KMS-11 (cell line): ENCODE measurements around the gene ADGRD1.

ENCODE experiments used
- H2AFZ ChIP-seq: fragments of 200-600 bp; sonication (generic); 2 replicates; pipeline ENCODE4 v1.6.1; 2016; ENCODE audit warnings: antibody characterized with exemption, mixed run types, low read depth
- H3K27ac ChIP-seq: fragments of 200-600 bp; sonication (generic); 2 replicates; pipeline ENCODE4 v1.6.1; 2016; ENCODE audit warnings: mild to moderate bottlenecking, mixed run types
- H3K27me3 ChIP-seq: fragments of 200-600 bp; sonication (generic); 2 replicates; pipeline ENCODE4 v1.6.1; 2017; ENCODE audit warnings: mild to moderate bottlenecking, low read depth, mixed run types, moderate library complexity; ENCODE audit not compliant: insufficient read depth
- H3K36me3 ChIP-seq: fragments of 200-600 bp; sonication (generic); 2 replicates; pipeline ENCODE4 v1.6.1; 2017; ENCODE audit warnings: mild to moderate bottlenecking, mixed run types; ENCODE audit not compliant: insufficient read depth
- H3K4me1 ChIP-seq: fragments of 200-600 bp; sonication (generic); 2 replicates; pipeline ENCODE4 v1.6.1; 2016; ENCODE audit warnings: mild to moderate bottlenecking, low read depth, mixed run types; ENCODE audit not compliant: poor library complexity, severe bottlenecking
- H3K4me2 ChIP-seq: fragments of 200-600 bp; sonication (generic); 2 replicates; pipeline ENCODE4 v1.7.0; 2016; ENCODE audit warnings: mild to moderate bottlenecking, mixed run types
- H3K4me3 ChIP-seq: fragments of 200-600 bp; sonication (generic); IDR thresholded peaks from 2 replicates; pipeline ENCODE4 v1.6.1; 2017; ENCODE audit warnings: low read depth, low read length, mixed read lengths; ENCODE audit not compliant: insufficient read depth
- H3K79me2 ChIP-seq: fragments of 200-600 bp; sonication (generic); 2 replicates; pipeline ENCODE4 v1.6.1; 2016; ENCODE audit warnings: low read depth, mixed run types; ENCODE audit not compliant: insufficient read depth
- H3K9ac ChIP-seq: fragments of 200-600 bp; sonication (generic); 2 replicates; pipeline ENCODE4 v1.6.1; 2016; ENCODE audit warnings: mild to moderate bottlenecking, mixed run types
- H4K20me1 ChIP-seq: fragments of 200-600 bp; sonication (generic); 2 replicates; pipeline ENCODE4 v1.6.1; 2016; ENCODE audit warnings: mild to moderate bottlenecking, mixed run types; ENCODE audit not compliant: insufficient read depth
- TF ChIP-seq, protein P1 (sequence below): fragments of 200-600 bp; sonication (generic); conservative IDR thresholded peaks from 2 replicates; pipeline ENCODE4 v1.6.1; 2017; ENCODE audit warnings: low read depth, mild to moderate bottlenecking, antibody characterized with exemption, low read length, moderate library complexity, mixed read lengths

ADGRD1 gene

DNA sequence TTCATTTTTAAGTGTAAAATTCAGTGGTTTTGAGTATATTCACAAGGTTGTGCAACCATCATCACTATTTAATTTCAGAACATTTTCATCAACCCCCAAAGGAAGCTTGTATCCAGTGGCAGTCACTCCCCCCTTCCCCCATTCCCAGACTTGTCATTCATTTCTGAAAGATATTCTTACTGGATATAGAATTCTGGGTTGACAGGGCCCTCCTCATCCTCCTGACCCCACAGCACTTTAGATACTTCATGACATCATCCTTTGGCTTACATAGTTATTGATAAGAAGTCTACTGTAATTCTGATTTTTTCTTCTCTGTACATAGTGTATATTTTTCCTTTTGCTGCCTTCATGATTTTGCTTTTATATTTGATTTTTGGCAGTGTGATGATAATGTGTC is 8.8 kb upstream of the ADGRD1 start:
- Histone ChIP-seq H3K4me1 (no peaks in the 10 kb centered on the region), H3K36me3 (no peaks in the 10 kb centered on the region), H3K9ac (no peak overlapping the region), H3K27me3 (no peaks in the 10 kb centered on the region), H3K4me2 (no peak overlapping the region), H3K79me2 (no peaks in the 10 kb centered on the region), H4K20me1 (no peaks in the 10 kb centered on the region), H3K27ac (no peak overlapping the region), H3K4me3 (no peak overlapping the region), H2AFZ (no peak overlapping the region)
- TF ChIP-seq, protein P1, sequence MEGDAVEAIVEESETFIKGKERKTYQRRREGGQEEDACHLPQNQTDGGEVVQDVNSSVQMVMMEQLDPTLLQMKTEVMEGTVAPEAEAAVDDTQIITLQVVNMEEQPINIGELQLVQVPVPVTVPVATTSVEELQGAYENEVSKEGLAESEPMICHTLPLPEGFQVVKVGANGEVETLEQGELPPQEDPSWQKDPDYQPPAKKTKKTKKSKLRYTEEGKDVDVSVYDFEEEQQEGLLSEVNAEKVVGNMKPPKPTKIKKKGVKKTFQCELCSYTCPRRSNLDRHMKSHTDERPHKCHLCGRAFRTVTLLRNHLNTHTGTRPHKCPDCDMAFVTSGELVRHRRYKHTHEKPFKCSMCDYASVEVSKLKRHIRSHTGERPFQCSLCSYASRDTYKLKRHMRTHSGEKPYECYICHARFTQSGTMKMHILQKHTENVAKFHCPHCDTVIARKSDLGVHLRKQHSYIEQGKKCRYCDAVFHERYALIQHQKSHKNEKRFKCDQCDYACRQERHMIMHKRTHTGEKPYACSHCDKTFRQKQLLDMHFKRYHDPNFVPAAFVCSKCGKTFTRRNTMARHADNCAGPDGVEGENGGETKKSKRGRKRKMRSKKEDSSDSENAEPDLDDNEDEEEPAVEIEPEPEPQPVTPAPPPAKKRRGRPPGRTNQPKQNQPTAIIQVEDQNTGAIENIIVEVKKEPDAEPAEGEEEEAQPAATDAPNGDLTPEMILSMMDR, result no peak

DNA sequence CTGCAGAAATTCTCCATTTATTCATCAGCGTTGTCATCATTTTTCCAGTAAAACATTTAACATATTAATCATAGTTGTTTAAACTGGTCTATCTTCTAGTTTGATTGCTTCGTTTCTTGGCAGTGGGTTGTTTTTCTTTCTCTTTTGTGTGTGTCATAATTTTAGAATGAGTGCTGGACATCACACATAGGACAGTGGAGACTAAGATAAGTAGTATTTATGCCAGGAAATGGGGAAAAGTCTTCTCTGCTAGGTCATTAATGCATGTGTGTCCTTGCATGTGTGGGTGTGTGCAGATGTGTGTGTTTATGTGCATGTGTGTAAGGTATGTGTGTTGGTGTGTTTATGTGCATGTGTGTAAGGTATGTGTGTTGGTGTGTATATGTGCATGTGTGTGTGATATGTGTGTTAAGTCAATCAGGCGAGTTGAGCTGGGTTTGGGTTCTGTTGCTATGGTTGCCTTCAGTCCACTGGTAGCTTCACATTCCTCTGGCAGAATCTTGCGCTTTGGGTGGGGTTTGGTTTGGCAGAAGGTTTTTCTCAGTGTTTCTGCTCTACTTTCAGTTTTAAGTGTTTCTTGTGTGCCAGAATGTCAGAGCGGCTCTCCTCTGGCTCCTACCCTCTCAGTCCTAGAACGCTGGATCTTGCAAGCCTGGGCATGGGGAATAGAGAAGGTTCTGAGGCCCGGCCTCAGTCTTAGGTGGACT is 7.8 kb upstream of the ADGRD1 start:
- TF ChIP-seq, protein P1, result no peak
- H3K9ac ChIP-seq, result no peak overlapping the region
- H3K4me3 ChIP-seq, result no peak overlapping the region
- H3K79me2 ChIP-seq, result no peaks in the 10 kb centered on the region
- H3K27ac ChIP-seq, result no peak overlapping the region
- no peaks in the 10 kb centered on the region for H3K36me3 ChIP-seq
- H4K20me1 ChIP-seq, result no peaks in the 10 kb centered on the region
- H3K4me2 ChIP-seq, result no peak overlapping the region
- H2AFZ ChIP-seq, result no peak overlapping the region
- no peaks in the 10 kb centered on the region for H3K27me3 ChIP-seq
- no peaks in the 10 kb centered on the region for H3K4me1 ChIP-seq

DNA sequence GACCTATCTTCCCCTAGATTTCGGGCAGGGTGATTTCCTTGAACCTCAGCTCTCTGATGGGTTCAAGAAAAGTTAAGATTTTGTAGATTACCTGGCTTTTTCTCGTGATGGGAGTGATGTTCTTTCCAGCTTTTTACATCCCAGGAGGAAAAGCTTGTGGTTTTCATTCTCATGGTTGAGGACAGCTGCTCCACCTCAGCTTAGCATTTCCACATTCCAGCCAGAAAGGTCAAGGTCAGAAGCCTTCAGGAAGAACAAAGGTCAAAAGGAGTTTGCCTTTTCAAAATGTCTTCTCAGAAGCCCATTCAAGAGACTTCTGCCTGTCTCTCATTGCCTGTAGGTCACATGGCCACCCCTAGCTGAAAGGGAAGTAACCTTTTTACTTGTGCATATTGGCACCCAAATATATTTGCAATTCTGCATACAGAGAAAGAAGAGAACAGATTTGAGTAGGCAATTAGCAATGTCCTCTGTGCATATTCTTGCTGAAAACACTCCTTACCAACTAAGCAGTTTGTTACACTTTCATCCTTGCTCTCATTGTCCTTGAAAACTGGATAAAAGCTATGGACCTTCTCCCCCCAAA is 6.6 kb upstream of the ADGRD1 start:
- no peak overlapping the region for H3K4me3 ChIP-seq
- H2AFZ ChIP-seq, result no peak overlapping the region

DNA sequence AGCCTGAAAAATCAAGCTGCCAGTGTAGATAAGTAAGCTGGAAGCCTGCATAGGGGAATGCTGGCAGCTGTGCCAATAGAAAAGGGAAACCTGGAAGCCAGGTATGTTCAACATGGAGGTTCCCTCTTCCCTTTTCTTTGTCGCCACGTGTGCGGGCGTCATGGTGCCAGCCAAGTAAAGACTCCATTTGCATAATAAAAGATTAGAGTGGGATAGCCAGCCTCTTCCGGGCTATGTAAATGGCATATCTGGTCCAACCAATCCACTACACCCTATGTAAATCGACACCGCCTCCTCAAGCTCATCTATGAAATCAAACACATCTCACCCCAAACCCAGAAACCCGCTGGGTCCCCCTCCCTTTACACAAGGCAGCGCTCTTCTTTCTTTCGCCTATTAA is 5.6 kb upstream of the ADGRD1 start:
- TF ChIP-seq, protein P1, result no peak
- H2AFZ ChIP-seq, result no peak overlapping the region
- no peaks in the 10 kb centered on the region for H4K20me1 ChIP-seq
- H3K9ac ChIP-seq, result no peak overlapping the region
- no peaks in the 10 kb centered on the region for H3K36me3 ChIP-seq
- H3K4me1 ChIP-seq, result no peaks in the 10 kb centered on the region
- no peak overlapping the region for H3K4me3 ChIP-seq
- H3K79me2 ChIP-seq, result no peaks in the 10 kb centered on the region
- H3K27me3 ChIP-seq, result no peaks in the 10 kb centered on the region
- H3K4me2 ChIP-seq, result no peak overlapping the region
- H3K27ac ChIP-seq, result no peak overlapping the region

More for the DNA sequence above, 6.6 kb upstream of the ADGRD1 start:
- TF ChIP-seq, protein P1, result no peak
- Histone ChIP-seq H3K27me3 (no peaks in the 10 kb centered on the region), H4K20me1 (no peaks in the 10 kb centered on the region), H3K27ac (no peak overlapping the region), H3K4me2 (no peak overlapping the region), H3K36me3 (no peaks in the 10 kb centered on the region), H3K9ac (no peak overlapping the region), H3K79me2 (no peaks in the 10 kb centered on the region), H3K4me1 (no peaks in the 10 kb centered on the region)
